ENCODE measurements around the gene ARHGEF37.

DNA sequence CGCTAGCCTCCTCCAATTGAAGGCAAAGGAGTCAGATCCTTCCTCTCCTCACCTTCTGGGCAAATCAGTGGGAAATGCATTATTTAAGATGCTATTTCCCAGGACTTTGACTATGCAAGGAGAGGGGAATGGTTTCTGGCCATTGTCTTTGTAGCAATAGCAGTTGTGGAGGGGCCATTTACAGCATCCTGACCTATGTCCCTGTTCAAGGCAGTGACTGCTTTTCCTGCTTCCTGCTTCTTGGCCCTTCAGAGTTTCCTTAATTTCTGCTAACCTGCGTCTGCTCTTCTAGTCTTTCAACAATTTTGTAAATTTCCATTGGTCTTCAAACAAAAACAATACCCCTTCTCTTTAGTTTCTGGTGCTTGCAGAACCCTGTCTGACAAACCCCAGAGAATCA is 76.0 kb downstream of the ARHGEF37 start:
- TF ChIP-seq, protein P1, sequence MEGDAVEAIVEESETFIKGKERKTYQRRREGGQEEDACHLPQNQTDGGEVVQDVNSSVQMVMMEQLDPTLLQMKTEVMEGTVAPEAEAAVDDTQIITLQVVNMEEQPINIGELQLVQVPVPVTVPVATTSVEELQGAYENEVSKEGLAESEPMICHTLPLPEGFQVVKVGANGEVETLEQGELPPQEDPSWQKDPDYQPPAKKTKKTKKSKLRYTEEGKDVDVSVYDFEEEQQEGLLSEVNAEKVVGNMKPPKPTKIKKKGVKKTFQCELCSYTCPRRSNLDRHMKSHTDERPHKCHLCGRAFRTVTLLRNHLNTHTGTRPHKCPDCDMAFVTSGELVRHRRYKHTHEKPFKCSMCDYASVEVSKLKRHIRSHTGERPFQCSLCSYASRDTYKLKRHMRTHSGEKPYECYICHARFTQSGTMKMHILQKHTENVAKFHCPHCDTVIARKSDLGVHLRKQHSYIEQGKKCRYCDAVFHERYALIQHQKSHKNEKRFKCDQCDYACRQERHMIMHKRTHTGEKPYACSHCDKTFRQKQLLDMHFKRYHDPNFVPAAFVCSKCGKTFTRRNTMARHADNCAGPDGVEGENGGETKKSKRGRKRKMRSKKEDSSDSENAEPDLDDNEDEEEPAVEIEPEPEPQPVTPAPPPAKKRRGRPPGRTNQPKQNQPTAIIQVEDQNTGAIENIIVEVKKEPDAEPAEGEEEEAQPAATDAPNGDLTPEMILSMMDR (IDR thresholded peaks at IDR 0.05; ENCODE audit: low read depth, low read length, poor library complexity, severe bottlenecking), result no peak
- no peak for TF ChIP-seq EZH2phosphoT487 (IDR thresholded peaks at IDR 0.05; ENCODE audit: borderline replicate concordance, low read length)
